HEK293 (cell line): ENCODE data around the gene PIP4K2A.

Experiments used
- ZNF133 ChIP-seq: fragments of 450-650 bp; formaldehyde crosslinking; IDR thresholded peaks from 2 replicates; pipeline ENCODE4 v1.5.1; 2016; ENCODE audit warnings: missing biosample characterization, missing genetic modification characterization
- ZNF510 ChIP-seq: fragments of 450-650 bp; formaldehyde crosslinking; IDR thresholded peaks from 2 replicates; pipeline ENCODE4 v1.5.1; 2018; ENCODE audit warnings: mild to moderate bottlenecking, missing genetic modification characterization, missing biosample characterization; ENCODE audit not compliant: insufficient replicate concordance
- ZNF521 ChIP-seq: fragments of 450-650 bp; formaldehyde crosslinking; IDR thresholded peaks from 2 replicates; pipeline ENCODE4 v1.5.1; 2017; ENCODE audit warnings: missing biosample characterization, mild to moderate bottlenecking, missing genetic modification characterization
- ZNF549 ChIP-seq: fragments of 450-650 bp; IDR thresholded peaks from 2 replicates; pipeline ENCODE4 v1.5.1; 2018; ENCODE audit warnings: missing biosample characterization, missing genetic modification characterization, mild to moderate bottlenecking, inconsistent platforms, moderate library complexity
- ZNF561 ChIP-seq: fragments of 450-650 bp; IDR thresholded peaks from 2 replicates; pipeline ENCODE4 v1.5.1; 2018; ENCODE audit warnings: missing biosample characterization, missing genetic modification characterization, borderline replicate concordance
- TF ChIP-seq, protein P1 (sequence below): sonication (generic); formaldehyde crosslinking; IDR thresholded peaks from 2 replicates; pipeline ENCODE4 v1.8.1; 2022; ENCODE audit warnings: mild to moderate bottlenecking, moderate library complexity, missing genetic modification reagents
- TF ChIP-seq, protein P2 (sequence below): fragments of 450-650 bp; formaldehyde crosslinking; IDR thresholded peaks from 2 replicates; pipeline ENCODE4 v1.5.1; 2016; ENCODE audit warnings: missing biosample characterization, missing genetic modification characterization
- TF ChIP-seq, protein P3 (sequence below): fragments of 450-650 bp; formaldehyde crosslinking; IDR thresholded peaks from 2 replicates; pipeline ENCODE4 v1.5.1; 2016; ENCODE audit warnings: missing biosample characterization, missing genetic modification characterization
- TF ChIP-seq, protein P4 (sequence below): fragments of 450-650 bp; formaldehyde crosslinking; IDR thresholded peaks from 2 replicates; pipeline ENCODE4 v1.5.1; 2016; ENCODE audit warnings: missing biosample characterization, missing genetic modification characterization
- TF ChIP-seq, protein P5 (sequence below): fragments of 450-650 bp; formaldehyde crosslinking; IDR thresholded peaks from 2 replicates; pipeline ENCODE4 v1.5.1; 2016; ENCODE audit warnings: missing biosample characterization, missing genetic modification characterization, low read depth

DNA sequence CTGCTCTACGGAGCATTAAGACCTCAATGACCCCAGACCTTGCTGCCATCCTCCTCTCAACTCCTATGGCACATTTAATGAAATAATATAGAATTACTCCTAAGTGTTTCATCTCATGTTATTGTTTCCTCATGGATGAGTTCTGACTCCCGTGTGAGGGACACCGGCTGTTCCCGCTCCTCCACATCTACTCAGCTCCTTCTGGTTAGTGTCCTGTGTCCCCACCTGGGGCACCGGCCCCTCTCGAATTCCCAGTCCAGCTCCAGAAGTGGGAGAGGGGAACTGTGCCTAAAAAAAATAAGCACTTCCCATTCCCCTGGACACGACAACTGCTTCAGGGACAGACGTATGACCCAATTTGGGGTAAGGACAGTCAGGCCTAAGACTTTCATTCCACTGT is 58.3 kb downstream of the PIP4K2A start:
- no peak for TF ChIP-seq ZNF510 (tag by site-specific recombination)
- TF ChIP-seq, protein P1, sequence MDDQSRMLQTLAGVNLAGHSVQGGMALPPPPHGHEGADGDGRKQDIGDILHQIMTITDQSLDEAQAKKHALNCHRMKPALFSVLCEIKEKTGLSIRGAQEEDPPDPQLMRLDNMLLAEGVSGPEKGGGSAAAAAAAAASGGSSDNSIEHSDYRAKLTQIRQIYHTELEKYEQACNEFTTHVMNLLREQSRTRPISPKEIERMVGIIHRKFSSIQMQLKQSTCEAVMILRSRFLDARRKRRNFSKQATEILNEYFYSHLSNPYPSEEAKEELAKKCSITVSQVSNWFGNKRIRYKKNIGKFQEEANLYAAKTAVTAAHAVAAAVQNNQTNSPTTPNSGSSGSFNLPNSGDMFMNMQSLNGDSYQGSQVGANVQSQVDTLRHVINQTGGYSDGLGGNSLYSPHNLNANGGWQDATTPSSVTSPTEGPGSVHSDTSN (CRISPR knock-in tag): no peak
- TF ChIP-seq, protein P2, sequence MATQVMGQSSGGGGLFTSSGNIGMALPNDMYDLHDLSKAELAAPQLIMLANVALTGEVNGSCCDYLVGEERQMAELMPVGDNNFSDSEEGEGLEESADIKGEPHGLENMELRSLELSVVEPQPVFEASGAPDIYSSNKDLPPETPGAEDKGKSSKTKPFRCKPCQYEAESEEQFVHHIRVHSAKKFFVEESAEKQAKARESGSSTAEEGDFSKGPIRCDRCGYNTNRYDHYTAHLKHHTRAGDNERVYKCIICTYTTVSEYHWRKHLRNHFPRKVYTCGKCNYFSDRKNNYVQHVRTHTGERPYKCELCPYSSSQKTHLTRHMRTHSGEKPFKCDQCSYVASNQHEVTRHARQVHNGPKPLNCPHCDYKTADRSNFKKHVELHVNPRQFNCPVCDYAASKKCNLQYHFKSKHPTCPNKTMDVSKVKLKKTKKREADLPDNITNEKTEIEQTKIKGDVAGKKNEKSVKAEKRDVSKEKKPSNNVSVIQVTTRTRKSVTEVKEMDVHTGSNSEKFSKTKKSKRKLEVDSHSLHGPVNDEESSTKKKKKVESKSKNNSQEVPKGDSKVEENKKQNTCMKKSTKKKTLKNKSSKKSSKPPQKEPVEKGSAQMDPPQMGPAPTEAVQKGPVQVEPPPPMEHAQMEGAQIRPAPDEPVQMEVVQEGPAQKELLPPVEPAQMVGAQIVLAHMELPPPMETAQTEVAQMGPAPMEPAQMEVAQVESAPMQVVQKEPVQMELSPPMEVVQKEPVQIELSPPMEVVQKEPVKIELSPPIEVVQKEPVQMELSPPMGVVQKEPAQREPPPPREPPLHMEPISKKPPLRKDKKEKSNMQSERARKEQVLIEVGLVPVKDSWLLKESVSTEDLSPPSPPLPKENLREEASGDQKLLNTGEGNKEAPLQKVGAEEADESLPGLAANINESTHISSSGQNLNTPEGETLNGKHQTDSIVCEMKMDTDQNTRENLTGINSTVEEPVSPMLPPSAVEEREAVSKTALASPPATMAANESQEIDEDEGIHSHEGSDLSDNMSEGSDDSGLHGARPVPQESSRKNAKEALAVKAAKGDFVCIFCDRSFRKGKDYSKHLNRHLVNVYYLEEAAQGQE (tag by site-specific recombination): no peak
- TF ChIP-seq ZNF561 (tag by site-specific recombination): no peak
- TF ChIP-seq, protein P3, sequence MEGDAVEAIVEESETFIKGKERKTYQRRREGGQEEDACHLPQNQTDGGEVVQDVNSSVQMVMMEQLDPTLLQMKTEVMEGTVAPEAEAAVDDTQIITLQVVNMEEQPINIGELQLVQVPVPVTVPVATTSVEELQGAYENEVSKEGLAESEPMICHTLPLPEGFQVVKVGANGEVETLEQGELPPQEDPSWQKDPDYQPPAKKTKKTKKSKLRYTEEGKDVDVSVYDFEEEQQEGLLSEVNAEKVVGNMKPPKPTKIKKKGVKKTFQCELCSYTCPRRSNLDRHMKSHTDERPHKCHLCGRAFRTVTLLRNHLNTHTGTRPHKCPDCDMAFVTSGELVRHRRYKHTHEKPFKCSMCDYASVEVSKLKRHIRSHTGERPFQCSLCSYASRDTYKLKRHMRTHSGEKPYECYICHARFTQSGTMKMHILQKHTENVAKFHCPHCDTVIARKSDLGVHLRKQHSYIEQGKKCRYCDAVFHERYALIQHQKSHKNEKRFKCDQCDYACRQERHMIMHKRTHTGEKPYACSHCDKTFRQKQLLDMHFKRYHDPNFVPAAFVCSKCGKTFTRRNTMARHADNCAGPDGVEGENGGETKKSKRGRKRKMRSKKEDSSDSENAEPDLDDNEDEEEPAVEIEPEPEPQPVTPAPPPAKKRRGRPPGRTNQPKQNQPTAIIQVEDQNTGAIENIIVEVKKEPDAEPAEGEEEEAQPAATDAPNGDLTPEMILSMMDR (tag by site-specific recombination): no peak
- TF ChIP-seq, protein P4, sequence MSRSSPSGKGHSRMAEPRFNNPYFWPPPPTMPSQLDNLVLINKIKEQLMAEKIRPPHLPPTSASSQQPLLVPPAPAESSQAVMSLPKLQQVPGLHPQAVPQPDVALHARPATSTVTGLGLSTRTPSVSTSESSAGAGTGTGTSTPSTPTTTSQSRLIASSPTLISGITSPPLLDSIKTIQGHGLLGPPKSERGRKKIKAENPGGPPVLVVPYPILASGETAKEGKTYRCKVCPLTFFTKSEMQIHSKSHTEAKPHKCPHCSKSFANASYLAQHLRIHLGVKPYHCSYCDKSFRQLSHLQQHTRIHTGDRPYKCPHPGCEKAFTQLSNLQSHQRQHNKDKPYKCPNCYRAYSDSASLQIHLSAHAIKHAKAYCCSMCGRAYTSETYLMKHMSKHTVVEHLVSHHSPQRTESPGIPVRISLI (tag by site-specific recombination): no peak
- no peak for TF ChIP-seq ZNF521
- TF ChIP-seq ZNF549: no peak
- TF ChIP-seq, protein P5, sequence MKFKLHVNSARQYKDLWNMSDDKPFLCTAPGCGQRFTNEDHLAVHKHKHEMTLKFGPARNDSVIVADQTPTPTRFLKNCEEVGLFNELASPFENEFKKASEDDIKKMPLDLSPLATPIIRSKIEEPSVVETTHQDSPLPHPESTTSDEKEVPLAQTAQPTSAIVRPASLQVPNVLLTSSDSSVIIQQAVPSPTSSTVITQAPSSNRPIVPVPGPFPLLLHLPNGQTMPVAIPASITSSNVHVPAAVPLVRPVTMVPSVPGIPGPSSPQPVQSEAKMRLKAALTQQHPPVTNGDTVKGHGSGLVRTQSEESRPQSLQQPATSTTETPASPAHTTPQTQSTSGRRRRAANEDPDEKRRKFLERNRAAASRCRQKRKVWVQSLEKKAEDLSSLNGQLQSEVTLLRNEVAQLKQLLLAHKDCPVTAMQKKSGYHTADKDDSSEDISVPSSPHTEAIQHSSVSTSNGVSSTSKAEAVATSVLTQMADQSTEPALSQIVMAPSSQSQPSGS (tag by site-specific recombination): no peak
- TF ChIP-seq ZNF133 (tag by site-specific recombination): no peak
